Measurements from ENCODE around the gene ADAMTS20. TPM values are rescaled to one million over a fixed set of nuclear protein-coding genes. Genes with fewer than 3 reads are reported as not detected.

Gene ADAMTS20
- total RNA-seq, 4 donors from 2014 or later, result not detected

DNA sequence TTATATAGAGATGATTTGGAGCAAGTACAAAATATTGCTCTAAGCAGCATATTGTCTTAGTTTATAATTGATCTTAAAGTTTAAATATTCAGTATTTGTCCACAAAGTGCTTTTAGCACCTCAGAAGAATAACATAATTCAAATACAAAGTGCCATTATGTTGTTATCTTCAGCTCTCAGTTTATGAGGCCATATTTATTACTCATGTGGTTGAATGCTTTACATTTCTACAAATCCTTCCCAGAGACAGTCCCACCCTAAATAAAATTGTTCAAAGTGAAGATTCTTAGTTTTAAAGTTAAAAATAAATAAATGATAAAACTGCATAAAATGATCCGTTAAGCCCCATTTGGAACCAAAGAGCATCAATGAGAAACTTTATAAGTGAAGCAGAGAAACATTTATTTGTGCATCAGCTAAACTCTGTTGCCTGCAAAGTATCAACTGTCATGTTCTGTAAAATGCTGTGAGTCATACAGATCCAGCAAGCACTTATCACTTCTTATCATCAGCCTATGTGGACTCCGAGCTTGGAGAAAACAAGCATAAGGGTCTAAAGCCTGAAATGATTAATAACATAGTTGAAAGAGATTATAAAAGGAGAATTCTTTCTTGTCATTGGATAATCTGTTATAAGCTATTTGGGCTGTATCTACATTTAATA, 218.9 kb downstream of the ADAMTS20 start:
- H3K9me3 ChIP-seq, result no peaks in the 10 kb centered on the region
- 25 to 59% methylated on average over 2 of the region's 2 CpGs for WGBS, 2 donors (ENCODE audit: low coverage in 1 of 2)
- TF ChIP-seq POLR2A (IDR thresholded peaks at IDR 0.05) (no peak), POLR2AphosphoS5 (IDR thresholded peaks at IDR 0.05) (no peak), EP300 (IDR thresholded peaks at IDR 0.05) (no peak)
- TF ChIP-seq, protein P1, sequence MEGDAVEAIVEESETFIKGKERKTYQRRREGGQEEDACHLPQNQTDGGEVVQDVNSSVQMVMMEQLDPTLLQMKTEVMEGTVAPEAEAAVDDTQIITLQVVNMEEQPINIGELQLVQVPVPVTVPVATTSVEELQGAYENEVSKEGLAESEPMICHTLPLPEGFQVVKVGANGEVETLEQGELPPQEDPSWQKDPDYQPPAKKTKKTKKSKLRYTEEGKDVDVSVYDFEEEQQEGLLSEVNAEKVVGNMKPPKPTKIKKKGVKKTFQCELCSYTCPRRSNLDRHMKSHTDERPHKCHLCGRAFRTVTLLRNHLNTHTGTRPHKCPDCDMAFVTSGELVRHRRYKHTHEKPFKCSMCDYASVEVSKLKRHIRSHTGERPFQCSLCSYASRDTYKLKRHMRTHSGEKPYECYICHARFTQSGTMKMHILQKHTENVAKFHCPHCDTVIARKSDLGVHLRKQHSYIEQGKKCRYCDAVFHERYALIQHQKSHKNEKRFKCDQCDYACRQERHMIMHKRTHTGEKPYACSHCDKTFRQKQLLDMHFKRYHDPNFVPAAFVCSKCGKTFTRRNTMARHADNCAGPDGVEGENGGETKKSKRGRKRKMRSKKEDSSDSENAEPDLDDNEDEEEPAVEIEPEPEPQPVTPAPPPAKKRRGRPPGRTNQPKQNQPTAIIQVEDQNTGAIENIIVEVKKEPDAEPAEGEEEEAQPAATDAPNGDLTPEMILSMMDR (IDR thresholded peaks at IDR 0.05), result no peak
- no peaks in the 10 kb centered on the region for H3K36me3 ChIP-seq
- no peaks in the 10 kb centered on the region for H3K27me3 ChIP-seq
- no peak overlapping the region for H3K4me3 ChIP-seq
- peaks cover 0 to 5% (median 0%) of the 10 kb centered on the region in 3 donors for H3K4me1 ChIP-seq
- no peak overlapping the region for H3K27ac ChIP-seq
- no peak for ATAC-seq

DNA sequence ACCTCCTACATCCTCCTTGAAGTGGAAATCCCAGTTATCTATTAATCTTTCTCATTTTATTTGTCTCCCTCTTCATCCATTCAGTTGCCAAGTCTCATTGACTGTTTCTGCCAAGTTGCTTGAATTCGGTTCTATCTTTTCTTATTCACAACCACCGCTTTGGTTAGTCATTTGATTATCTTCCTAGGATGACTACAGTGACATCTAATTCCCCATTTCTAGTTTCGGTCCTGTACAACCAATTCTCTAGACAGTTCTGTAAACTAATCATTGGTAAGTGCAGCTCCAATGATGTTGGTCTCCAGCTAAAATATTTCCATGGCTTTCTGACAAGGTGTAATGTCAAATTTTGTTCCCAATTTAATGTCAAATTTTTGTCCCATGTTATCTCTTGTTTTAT, 220.1 kb downstream of the ADAMTS20 start:
- Histone ChIP-seq H3K4me1 (no peaks in the 10 kb centered on the region), H3K9me3 (no peaks in the 10 kb centered on the region), H3K36me3 (no peaks in the 10 kb centered on the region), H3K27me3 (no peaks in the 10 kb centered on the region), H3K4me3 (no peak overlapping the region), H3K27ac (no peak overlapping the region)
- no peak for ATAC-seq
- WGBS, 2 donors (ENCODE audit: low coverage in 1 of 2), result 77 to 85% methylated on average over 3 of the region's 3 CpGs
- TF ChIP-seq EP300 (IDR thresholded peaks at IDR 0.05), result no peak
- TF ChIP-seq POLR2A (IDR thresholded peaks at IDR 0.05), result no peak
- no peak for TF ChIP-seq POLR2AphosphoS5 (IDR thresholded peaks at IDR 0.05)
- TF ChIP-seq, protein P1 (IDR thresholded peaks at IDR 0.05), result no peak

DNA sequence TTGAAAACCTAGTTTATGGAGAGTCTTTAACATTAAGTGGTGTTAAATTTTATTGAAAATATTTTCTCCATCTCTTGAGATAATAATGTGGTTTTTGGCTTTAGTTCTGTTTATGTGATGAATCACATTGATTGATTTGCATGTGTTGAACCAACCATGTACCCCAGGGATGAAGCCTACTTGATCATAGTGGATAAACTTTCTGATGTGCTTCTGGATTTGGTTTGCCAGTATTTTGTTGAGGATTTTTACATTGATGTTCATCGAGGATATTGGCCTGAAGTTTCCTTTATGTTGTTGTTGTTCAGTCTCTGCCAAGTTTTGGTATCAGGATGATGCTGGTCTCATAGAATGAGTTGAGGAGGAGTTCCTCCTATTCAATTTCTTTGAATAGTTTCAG, 222.6 kb downstream of the ADAMTS20 start:
- TF ChIP-seq POLR2A (IDR thresholded peaks at IDR 0.05) (no peak), EP300 (IDR thresholded peaks at IDR 0.05) (no peak), POLR2AphosphoS5 (IDR thresholded peaks at IDR 0.05) (no peak)
- TF ChIP-seq, protein P1 (IDR thresholded peaks at IDR 0.05), result no peak
- Histone ChIP-seq H3K4me1 (no peaks in the 10 kb centered on the region), H3K9me3 (no peaks in the 10 kb centered on the region), H3K27ac (no peak overlapping the region), H3K4me3 (no peak overlapping the region), H3K36me3 (no peaks in the 10 kb centered on the region), H3K27me3 (no peaks in the 10 kb centered on the region)
- WGBS, 2 donors (ENCODE audit: low coverage in 1 of 2), result 60 to 71% methylated on average over 1 of the region's 1 CpG
- no peak for ATAC-seq

DNA sequence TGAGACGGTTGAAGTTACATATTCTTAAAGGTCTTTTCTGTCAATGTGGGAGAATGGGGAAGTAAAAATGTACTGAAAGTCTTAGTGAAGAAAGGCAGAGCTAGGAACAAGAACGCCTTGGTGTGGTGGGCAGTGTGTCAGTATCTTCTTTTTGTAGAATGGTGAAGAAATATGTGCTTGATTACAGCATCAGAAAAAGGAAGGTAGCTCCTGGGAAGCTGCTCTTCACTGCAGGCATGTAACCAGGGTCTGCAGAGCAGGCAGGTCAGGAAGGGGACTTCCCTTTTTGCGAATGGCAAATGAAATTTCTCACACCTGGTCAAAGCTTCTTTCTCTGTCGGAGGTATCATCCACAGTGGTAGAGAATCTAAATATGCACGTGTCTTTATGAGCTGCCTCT, 226.2 kb downstream of the ADAMTS20 start:
- no peak overlapping the region for H3K27ac ChIP-seq
- 85 to 97% methylated on average over 3 to 5 of the region's 5 CpGs for WGBS, 2 donors (ENCODE audit: low coverage in 1 of 2)
- H3K9me3 ChIP-seq, result no peaks in the 10 kb centered on the region
- H3K27me3 ChIP-seq, result no peaks in the 10 kb centered on the region
- no peak for ATAC-seq
- H3K36me3 ChIP-seq, result no peaks in the 10 kb centered on the region
- TF ChIP-seq POLR2A (IDR thresholded peaks at IDR 0.05) (no peak), POLR2AphosphoS5 (IDR thresholded peaks at IDR 0.05) (no peak), EP300 (IDR thresholded peaks at IDR 0.05) (no peak)
- TF ChIP-seq, protein P1 (IDR thresholded peaks at IDR 0.05), result no peak
- H3K4me3 ChIP-seq, result no peak overlapping the region
- no peaks in the 10 kb centered on the region for H3K4me1 ChIP-seq

DNA sequence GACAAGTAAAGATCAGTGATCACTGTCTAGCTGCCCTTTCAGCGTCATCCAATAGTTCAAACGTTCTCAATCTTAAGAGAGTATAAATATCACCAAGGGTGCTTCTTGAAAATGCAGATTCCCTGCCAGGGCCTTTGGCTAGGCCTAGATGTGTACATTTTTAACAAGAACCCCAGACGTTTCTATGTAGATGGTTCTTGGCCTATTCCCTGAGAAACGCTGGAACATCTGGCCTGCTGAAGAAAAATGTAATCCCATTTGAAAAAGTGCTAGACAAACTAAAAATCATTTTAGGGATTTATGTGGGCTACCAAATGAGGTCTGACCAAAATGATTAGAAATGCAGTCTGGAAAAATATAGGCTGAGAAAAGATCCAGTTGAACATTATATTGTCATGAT, 231.7 kb downstream of the ADAMTS20 start:
- Histone ChIP-seq H3K36me3 (no peaks in the 10 kb centered on the region), H3K27me3 (no peaks in the 10 kb centered on the region), H3K4me3 (no peak overlapping the region), H3K27ac (no peak overlapping the region), H3K4me1 (no peaks in the 10 kb centered on the region), H3K9me3 (no peaks in the 10 kb centered on the region)
- ATAC-seq, result no peak
- 55% methylated on average over 4 of the region's 4 CpGs for WGBS, 2 donors (ENCODE audit: low coverage in 1 of 2)
- TF ChIP-seq POLR2AphosphoS5 (IDR thresholded peaks at IDR 0.05) (no peak), EP300 (IDR thresholded peaks at IDR 0.05) (no peak), POLR2A (IDR thresholded peaks at IDR 0.05) (no peak)
- TF ChIP-seq, protein P1 (IDR thresholded peaks at IDR 0.05), result no peak

All from gastroesophageal sphincter (tissue), 4 donors.